Measurements from ENCODE around the gene CDV3. TPM values are rescaled to one million over a fixed set of nuclear protein-coding genes. Genes with fewer than 3 reads are reported as not detected.

CDV3 gene
- total and polyA plus RNA-seq, 9 of the 15 experiments (the other 6 are each of a cell fraction or from before 2014, with no cell fraction given): 72.3 to 273 (median 116) TPM

- Histone ChIP-seq H3K79me2 (ENCODE audit: control insufficient read depth, insufficient read depth, low read length) (no peaks in the 10 kb centered on the region; the same call in 2 of the 3 replicates), H3K4me3 (no peak overlapping the region), H3K4me2 (ENCODE audit: insufficient read depth, low read length) (no peak overlapping the region), H3K36me3 (ENCODE audit: control insufficient read depth, insufficient read depth, low read length) (no peaks in the 10 kb centered on the region), H3K9ac (ENCODE audit: insufficient read depth in 1 of 2, low read depth in 2 of 2, low read length in 2 of 2) (no peak overlapping the region), H2AFZ (ENCODE audit: low read depth, low read length) (no peak overlapping the region), H4K20me1 (replicated peaks; ENCODE audit: control insufficient read depth, insufficient read depth, low read length) (no peaks in the 10 kb centered on the region), H3K9me3 (replicated peaks; ENCODE audit: control insufficient read depth, insufficient read depth, low read depth, low read length) (no peaks in the 10 kb centered on the region), H3K9me1 (ENCODE audit: control insufficient read depth, insufficient read depth, low read length) (no peaks in the 10 kb centered on the region), H3K27ac (ENCODE audit: extremely low read depth, low read depth, low read length) (no peak overlapping the region), H3K27me3 (ENCODE audit: control insufficient read depth in 2 of 2, insufficient read depth in 2 of 2, low read length in 2 of 2) (peaks cover 0 to 5% of the 10 kb centered on the region in 2 experiments; a peak in 2 of 5 replicates), H3K4me1 (replicated peaks in 1 of 2; ENCODE audit: control insufficient read depth in 2 of 2, insufficient read depth in 2 of 2, low read length in 2 of 2) (peaks cover 4 to 13% of the 10 kb centered on the region in 2 experiments; a peak in 3 of 5 replicates)
- BruUV-seq (replicated peaks): no TSS peak
- no peak for FAIRE-seq
- intact Hi-C loops (cut with micrococcal nuclease): no loop called here
- WGBS (ENCODE audit: insufficient coverage, low coverage, missing lambda C conversion rate): 10% methylated on average over 8 of the region's 8 CpGs
- no peak for TF ChIP-seq MYC (IDR thresholded peaks at IDR 0.05; ENCODE audit: low read depth, low read length)
- TF ChIP-seq MYC (CRISPR knock-in tag; IDR thresholded peaks at IDR 0.05; ENCODE audit: borderline replicate concordance, low read depth): no peak
- TF ChIP-seq HMBOX1 (IDR thresholded peaks at IDR 0.05): peak; percentile 34; the same call in 1 of the 2 replicates
- peak; percentile 49 for TF ChIP-seq FOSL1 (tag; conservative IDR thresholded peaks at IDR 0.05)
- TF ChIP-seq, protein P1, sequence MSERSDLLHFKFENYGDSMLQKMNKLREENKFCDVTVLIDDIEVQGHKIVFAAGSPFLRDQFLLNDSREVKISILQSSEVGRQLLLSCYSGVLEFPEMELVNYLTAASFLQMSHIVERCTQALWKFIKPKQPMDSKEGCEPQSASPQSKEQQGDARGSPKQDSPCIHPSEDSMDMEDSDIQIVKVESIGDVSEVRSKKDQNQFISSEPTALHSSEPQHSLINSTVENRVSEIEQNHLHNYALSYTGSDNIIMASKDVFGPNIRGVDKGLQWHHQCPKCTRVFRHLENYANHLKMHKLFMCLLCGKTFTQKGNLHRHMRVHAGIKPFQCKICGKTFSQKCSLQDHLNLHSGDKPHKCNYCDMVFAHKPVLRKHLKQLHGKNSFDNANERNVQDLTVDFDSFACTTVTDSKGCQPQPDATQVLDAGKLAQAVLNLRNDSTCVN (CRISPR knock-in tag; IDR thresholded peaks at IDR 0.05): no peak
- POLR2A ChIA-PET: no interaction called here
- no peak for ATAC-seq
- CTCF ChIA-PET (ENCODE audit: low intra/inter-chr PET ratio): no interaction called here
- in situ Hi-C loops (cut with MboI): no loop called here
- no peak for DNase-seq (ENCODE audit: extremely low read depth in 1 of 4, low spot score in 3 of 4)
Measured at GRCh38 chr3:133568294-133569014, 5.0 kb upstream of the CDV3 start.
